HG03108 (cell line): ENCODE data around the gene TMTC2.

ENCODE experiments used
- ATAC-seq: cut with Tn5 transposase; IDR thresholded peaks from one replicate; pipeline ENCODE4 v1.9.1; 2021; ENCODE audit warnings: moderate library complexity; ENCODE audit not compliant: unreplicated experiment

The TMTC2 gene

DNA sequence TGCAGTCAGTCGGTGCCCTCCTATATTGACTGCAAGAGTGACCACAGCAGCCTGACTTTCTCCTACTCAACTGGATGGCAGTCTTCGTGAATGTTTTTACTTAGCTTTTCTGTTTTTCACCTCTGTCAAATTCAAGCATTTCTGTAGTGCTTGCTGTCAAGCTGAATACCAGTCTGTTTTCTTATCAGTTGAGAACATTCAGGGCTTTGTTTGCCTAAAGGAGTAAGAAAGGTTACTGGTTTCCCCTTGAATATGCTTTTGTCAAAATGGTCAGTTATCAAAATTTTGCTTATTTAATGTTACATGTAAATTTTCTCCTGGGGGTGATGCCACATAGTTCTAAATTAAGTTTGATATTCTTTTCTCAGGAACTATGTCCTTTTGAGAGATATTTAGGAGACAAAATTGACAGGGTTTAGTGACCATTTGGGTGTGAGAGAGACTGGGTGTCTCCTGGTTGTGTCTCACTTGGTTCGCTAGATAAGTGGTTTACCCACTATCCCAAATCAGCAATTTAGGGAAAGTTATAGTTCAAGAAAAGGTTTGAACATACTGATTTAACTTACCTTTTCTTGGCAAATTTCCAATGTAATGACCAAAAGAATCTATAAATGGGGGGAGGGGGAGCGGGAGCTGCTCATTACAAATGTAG lies 366.3 kb downstream of the TMTC2 start:
- no peak for ATAC-seq

DNA sequence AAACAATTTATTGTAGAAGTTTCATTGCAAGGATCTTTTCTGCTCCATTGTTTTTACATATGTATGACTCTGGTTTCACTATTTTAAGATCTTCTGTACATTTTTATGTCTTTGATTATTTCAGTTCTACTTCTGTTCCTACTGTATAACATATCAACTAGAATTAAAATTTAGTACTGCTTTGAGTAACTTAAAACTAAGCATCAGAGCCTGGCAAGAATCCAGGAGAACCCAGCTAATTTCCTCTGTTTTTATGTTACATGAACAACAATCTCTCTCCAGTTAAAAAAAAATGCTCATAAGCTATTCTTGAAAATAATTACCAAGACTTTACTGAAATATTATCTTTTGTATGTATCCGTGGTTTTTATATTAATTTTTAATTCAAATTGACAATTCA lies 370.7 kb downstream of the TMTC2 start:
- no peak for ATAC-seq

GRCh38 chr12:83059107-83059506 lies 372.4 kb downstream of the TMTC2 start:
- no peak for ATAC-seq

GRCh38 chr12:83065562-83065961 lies 378.9 kb downstream of the TMTC2 start:
- no peak for ATAC-seq

DNA sequence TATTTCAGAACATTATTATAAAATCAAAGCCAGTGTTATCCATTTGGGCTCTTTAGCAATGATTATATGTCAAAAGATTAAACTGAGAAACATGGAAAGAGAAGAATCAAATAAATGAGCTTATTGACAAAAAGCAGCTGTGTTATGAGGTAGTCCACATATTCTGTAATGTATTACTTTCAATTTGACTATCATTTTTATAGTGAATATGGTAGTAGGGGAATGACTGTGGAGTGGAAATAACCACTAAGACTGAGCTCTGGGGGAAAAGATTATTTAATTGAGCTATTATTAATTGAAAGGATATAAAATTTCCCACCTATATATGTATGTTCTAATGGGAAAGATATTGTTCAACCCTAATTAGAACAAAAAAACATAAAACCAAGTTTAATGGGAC lies 381.3 kb downstream of the TMTC2 start:
- no peak for ATAC-seq

GRCh38 chr12:83074358-83074894 lies 387.7 kb downstream of the TMTC2 start:
- no peak for ATAC-seq

DNA sequence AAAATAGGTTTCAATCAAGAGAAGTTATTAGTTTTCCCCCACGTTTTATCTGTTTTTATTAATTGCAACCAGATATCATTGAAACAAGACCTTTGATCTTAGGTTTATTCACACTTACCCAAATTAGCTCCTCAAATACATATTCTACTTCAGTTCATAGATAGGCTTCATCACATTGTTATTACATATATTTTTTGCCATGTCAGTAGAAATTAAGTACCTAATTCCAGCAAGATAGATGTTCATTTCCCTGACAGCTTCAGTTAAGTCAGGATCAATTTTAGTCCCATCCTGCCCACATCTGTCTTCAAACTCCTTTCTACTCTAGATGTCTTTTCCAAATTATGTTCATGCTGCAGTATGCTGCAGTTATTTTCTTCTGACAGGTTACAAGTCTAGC lies 388.8 kb downstream of the TMTC2 start:
- no peak for ATAC-seq

GRCh38 chr12:83077041-83077440 lies 390.3 kb downstream of the TMTC2 start:
- no peak for ATAC-seq

DNA sequence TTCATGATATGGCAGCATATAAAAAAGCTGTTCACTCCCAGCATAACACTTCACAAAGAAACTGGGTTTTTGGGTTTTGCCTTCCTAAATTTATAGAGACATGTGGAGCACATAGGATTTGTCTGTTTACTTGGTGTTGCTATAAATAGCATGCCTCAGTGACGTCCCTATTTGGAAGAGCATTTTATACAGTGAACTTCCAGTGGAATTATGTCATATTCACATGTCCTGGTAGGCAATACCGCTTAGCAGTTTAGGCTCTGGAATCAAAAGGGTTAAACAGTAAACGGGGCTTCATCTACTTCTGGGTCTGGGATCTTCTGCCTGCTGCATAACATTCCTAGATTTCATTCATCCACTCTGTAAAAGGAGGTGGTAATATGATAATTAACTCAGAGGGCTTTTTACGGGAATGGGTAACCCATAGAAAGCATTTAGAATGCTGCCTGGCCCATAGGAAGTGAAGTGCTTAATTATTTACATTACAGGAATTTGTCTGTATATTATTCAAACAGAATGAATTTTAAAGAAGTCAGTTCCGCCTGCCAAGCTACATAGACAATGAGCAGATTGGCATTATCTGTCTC lies 396.1 kb downstream of the TMTC2 start:
- ATAC-seq, result no peak

- no peak for ATAC-seq
Measured at GRCh38 chr12:83083616-83084015, 396.9 kb downstream of the TMTC2 start.

- ATAC-seq, result no peak
Measured at GRCh38 chr12:83084516-83085234, 398.0 kb downstream of the TMTC2 start.

DNA sequence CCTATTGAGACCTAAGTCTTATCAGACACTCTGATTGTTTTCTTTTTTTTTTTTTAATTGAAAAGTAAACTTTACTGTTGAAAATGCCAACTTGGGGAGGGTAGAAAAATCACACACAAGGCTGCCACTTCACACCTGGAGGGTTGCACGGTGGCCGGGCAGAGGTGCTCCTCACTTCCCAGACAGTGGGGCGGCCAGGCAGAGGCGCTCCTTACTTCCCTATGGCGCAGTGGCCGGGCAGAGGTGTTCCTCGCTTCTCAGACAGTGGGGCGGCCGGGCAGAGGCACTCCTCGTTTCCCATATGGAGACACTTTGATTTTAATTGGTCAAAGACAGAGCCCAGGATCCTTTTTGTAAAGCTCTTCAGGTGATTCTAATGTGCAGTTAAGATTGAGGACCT lies 399.3 kb downstream of the TMTC2 start:
- no peak for ATAC-seq

DNA sequence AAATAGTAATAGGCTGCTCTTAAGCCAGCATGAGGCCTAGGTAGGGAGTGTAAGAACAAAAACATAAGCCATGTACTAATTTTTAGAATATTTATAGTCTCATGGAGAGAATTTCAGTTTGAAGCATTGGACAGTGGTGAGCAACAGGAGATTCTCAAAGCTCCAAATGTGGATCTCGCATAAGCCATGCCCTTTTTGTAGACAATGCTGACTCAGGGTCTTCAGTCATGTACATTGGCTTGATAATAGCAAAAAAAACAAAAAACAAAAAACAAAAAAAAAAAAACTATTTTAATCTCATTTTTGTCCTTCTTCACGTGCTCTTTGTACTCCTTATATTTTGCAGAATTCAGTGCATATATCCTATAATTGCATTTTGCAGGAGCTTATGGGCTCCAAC lies 402.9 kb downstream of the TMTC2 start:
- ATAC-seq, result no peak

- ATAC-seq, result no peak
Measured at GRCh38 chr12:83092129-83092528, 405.4 kb downstream of the TMTC2 start.

- ATAC-seq, result no peak
Measured at GRCh38 chr12:83092606-83093005, 405.9 kb downstream of the TMTC2 start.

- no peak for ATAC-seq
Measured at GRCh38 chr12:83093426-83093825, 406.7 kb downstream of the TMTC2 start.

- ATAC-seq, result no peak
Measured at GRCh38 chr12:83097643-83098342, 411.1 kb downstream of the TMTC2 start.

DNA sequence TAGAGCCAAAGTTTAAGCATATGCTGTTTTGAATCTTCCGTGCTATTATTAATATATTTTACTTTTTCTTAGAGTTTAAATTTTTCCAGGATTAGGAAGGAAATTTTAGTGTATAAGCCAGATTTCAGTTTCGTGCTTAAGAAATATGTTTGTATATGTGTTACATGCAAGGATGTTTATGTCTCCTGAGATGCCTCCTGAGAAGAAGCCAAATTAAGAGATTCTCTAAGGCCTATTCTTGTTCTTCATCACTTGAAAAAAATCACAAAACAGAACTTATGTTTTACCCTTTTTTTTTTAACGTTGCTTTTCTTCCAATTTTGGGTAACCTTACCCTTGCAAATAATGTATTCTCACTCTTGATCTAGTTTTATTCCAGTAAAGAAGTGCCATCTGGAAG lies 412.7 kb downstream of the TMTC2 start:
- no peak for ATAC-seq

DNA sequence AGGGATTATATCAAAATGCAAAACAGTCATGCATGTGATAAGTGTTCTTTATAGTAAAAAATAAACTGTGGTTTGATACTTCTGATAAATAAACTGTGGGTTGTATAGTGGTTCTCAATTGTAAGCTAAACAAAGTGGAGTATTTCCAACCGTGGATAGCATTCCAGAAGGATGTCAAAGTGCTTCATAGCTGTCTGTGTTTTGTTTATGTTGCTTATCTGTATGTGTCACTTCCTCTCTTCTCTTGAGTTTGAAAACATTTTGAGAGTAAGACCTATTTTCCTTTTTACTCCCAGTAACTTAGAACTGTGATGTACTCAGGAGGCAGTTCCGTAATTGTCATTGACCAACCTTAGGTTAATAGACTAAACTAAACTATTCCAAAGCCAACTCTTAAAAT lies 415.8 kb downstream of the TMTC2 start:
- no peak for ATAC-seq

DNA sequence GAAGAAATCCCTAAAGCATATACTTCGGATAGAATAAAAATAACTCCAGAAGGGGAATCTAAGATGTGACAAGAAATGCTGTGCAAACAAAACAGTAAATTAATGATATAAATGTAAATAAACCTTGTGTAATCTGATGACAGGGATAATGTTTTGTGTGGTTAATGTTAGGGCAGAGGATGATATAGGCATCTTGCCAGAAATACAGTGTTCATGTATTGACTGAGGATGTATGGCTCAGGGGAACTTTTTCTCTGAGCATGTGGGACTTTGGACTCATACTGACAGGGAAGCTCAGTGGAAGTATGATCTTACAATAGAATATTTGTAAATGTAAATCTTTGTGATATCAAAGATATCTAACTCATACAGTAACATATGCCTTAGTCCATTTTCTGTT lies 420.2 kb downstream of the TMTC2 start:
- ATAC-seq, result no peak

DNA sequence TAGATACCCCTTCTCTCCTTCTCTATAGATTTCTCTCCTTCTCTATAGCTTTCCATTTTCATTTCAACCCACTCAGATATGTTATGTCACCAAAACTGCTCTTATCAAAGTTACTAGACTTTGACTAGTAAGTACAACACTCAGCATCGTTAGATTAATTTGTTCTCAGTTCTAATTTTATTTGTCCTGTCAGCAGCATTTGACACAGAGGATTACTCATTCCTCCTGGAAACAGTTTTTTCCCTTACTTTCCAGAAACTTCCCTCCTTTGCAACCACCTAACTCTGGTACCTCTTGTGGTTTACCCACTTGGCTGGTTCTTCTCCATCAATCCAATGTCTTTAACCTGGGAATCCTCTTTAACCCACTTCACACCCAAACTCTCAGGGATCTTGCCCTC lies 423.7 kb downstream of the TMTC2 start:
- ATAC-seq, result no peak

GRCh38 chr12:83113945-83114344 lies 427.2 kb downstream of the TMTC2 start:
- no peak for ATAC-seq
